Activated CD8-positive, alpha-beta memory T cell treated with anti-CD3 and anti-CD28 coated beads, Interleukin-2, amount 50 U/mL, for 48 hours (primary cell): ENCODE results near the gene PRTG.
"Not testable (repeated sequence)": the region's sequence is repeated elsewhere in the genome, so short reads cannot be mapped to it uniquely, and the experiment has no call there.

ENCODE experiments used
- DNase-seq: peaks from one replicate; pipeline ENCODE4 v3.0.0-alpha.2; 2020

PRTG gene

GRCh38 chr15:55743729-55744655 is 1.0 kb upstream of the PRTG start:
- DNase-seq = no peak

GRCh38 chr15:55742498-55742926 is 440 bp downstream of the PRTG start:
- peak; percentile 54 for DNase-seq

- peak; percentile 52 for DNase-seq
These were observed 987 bp downstream of the PRTG start for GRCh38 chr15:55741833-55742497.

- peak; percentile 50 for DNase-seq
These were observed 1.7 kb downstream of the PRTG start for GRCh38 chr15:55740981-55741832.

GRCh38 chr15:55740359-55740878 is 2.5 kb downstream of the PRTG start:
- DNase-seq = no peak

GRCh38 chr15:55739641-55740040 is 3.3 kb downstream of the PRTG start:
- no peak for DNase-seq

- no peak for DNase-seq
These were observed 4.2 kb downstream of the PRTG start for GRCh38 chr15:55738715-55739114.

GRCh38 chr15:55737373-55737772 is 5.6 kb downstream of the PRTG start:
- DNase-seq = no peak

- no peak for DNase-seq
These were observed 6.2 kb downstream of the PRTG start for GRCh38 chr15:55736756-55737155.

- no peak for DNase-seq
These were observed 8.3 kb downstream of the PRTG start for GRCh38 chr15:55734641-55735040.

GRCh38 chr15:55733461-55733860 is 9.5 kb downstream of the PRTG start:
- not testable (repeated sequence) for DNase-seq

- DNase-seq = no peak
These were observed 21.3 kb downstream of the PRTG start for GRCh38 chr15:55721554-55722185.

- DNase-seq = no peak
These were observed 27.4 kb downstream of the PRTG start for GRCh38 chr15:55715355-55716076.

GRCh38 chr15:55714064-55714463 is 28.9 kb downstream of the PRTG start:
- no peak for DNase-seq

- no peak for DNase-seq
These were observed 30.6 kb downstream of the PRTG start for GRCh38 chr15:55712363-55712762.

- DNase-seq = no peak
These were observed 32.7 kb downstream of the PRTG start for GRCh38 chr15:55710286-55710685.

GRCh38 chr15:55709458-55709857 is 33.5 kb downstream of the PRTG start:
- DNase-seq = no peak

- no peak for DNase-seq
These were observed 34.2 kb downstream of the PRTG start for GRCh38 chr15:55708720-55709119.

- DNase-seq = no peak
These were observed 35.0 kb downstream of the PRTG start for GRCh38 chr15:55707951-55708350.

GRCh38 chr15:55707518-55707917 is 35.4 kb downstream of the PRTG start:
- DNase-seq = no peak

GRCh38 chr15:55703873-55704301 is 39.1 kb downstream of the PRTG start:
- no peak for DNase-seq

GRCh38 chr15:55700876-55701275 is 42.1 kb downstream of the PRTG start:
- no peak for DNase-seq
